ENCODE measurements around the gene PLOD3.
A peak's percentile ranks its signal among the peaks of the same experiment; 100 is the strongest.

The PLOD3 gene

GRCh38 chr7:101237206-101238067, 20.1 kb upstream of the PLOD3 start, which contains the start of gene CLDN15:
Gene CLDN15, minus strand, starts transcription at chr7:101237802. Its CDS starts 221 bp downstream, at chr7:101237581.
- Histone ChIP-seq H3K9me3 (ENCODE audit: control insufficient read depth, insufficient read depth, low read depth, low read length) (no peaks in the 10 kb centered on the region), H3K9ac (ENCODE audit: low read length) (no peak within 1 kb of the TSS), H3K36me3 (ENCODE audit: control insufficient read depth, insufficient read depth, low read length) (peaks cover 36% of the 10 kb centered on the region), H3K4me1 (ENCODE audit: control insufficient read depth, insufficient read depth, low read length) (peaks cover 26% of the 10 kb centered on the region), H3K27me3 (ENCODE audit: control insufficient read depth, insufficient read depth, low read length) (no peaks in the 10 kb centered on the region), H3K27ac (ENCODE audit: low read depth, low read length) (no peak within 1 kb of the TSS), H3K4me3 (ENCODE audit: low read depth, low read length) (no peak within 1 kb of the TSS)

GRCh38 chr7:101236292-101236835, 19.0 kb upstream of the PLOD3 start:
- H3K27ac ChIP-seq (ENCODE audit: low read depth, low read length) = no peak overlapping the region
- H3K9me3 ChIP-seq (ENCODE audit: control insufficient read depth, insufficient read depth, low read depth, low read length) = no peaks in the 10 kb centered on the region
- no peaks in the 10 kb centered on the region for H3K27me3 ChIP-seq (ENCODE audit: control insufficient read depth, insufficient read depth, low read length)
- no peak overlapping the region for H3K4me3 ChIP-seq (ENCODE audit: low read depth, low read length)
- no peak overlapping the region for H3K9ac ChIP-seq (ENCODE audit: low read length)
- peaks cover 36% of the 10 kb centered on the region for H3K36me3 ChIP-seq (ENCODE audit: control insufficient read depth, insufficient read depth, low read length)
- H3K4me1 ChIP-seq (ENCODE audit: control insufficient read depth, insufficient read depth, low read length) = peaks cover 33% of the 10 kb centered on the region

- H3K27me3 ChIP-seq (ENCODE audit: control insufficient read depth, insufficient read depth, low read length) = no peaks in the 10 kb centered on the region
- H3K36me3 ChIP-seq (ENCODE audit: control insufficient read depth, insufficient read depth, low read length) = peaks cover 30% of the 10 kb centered on the region
- no peak overlapping the region for H3K4me3 ChIP-seq (ENCODE audit: low read depth, low read length)
- no peaks in the 10 kb centered on the region for H3K9me3 ChIP-seq (ENCODE audit: control insufficient read depth, insufficient read depth, low read depth, low read length)
- H3K27ac ChIP-seq (ENCODE audit: low read depth, low read length) = no peak overlapping the region
- peaks cover 33% of the 10 kb centered on the region for H3K4me1 ChIP-seq (ENCODE audit: control insufficient read depth, insufficient read depth, low read length)
- no peak overlapping the region for H3K9ac ChIP-seq (ENCODE audit: low read length)
Measured at GRCh38 chr7:101235522-101235921, 18.1 kb upstream of the PLOD3 start.

DNA sequence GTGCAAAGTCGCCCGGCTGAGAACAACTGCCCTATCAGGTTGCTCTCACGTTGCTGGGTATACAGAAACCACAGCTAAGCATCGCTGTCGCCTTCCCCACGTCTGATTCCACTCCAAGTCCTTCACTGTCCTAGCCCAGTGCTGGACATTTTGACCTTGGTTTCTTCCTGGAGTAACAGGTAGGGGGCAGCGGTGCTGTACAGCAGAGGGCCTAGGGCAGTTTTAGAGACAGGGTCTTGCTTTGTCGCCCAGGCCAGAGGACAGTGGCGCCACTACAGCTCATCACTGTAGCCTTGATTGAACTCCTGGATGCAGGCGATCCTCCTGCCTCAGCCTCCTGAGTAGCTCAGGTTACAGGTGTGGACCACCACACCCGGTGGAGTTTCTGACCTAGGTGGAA, 17.7 kb upstream of the PLOD3 start:
- Histone ChIP-seq H3K9ac (ENCODE audit: low read length) (no peak overlapping the region), H3K27me3 (ENCODE audit: control insufficient read depth, insufficient read depth, low read length) (no peaks in the 10 kb centered on the region), H3K27ac (ENCODE audit: low read depth, low read length) (no peak overlapping the region), H3K9me3 (ENCODE audit: control insufficient read depth, insufficient read depth, low read depth, low read length) (no peaks in the 10 kb centered on the region), H3K36me3 (ENCODE audit: control insufficient read depth, insufficient read depth, low read length) (peaks cover 25% of the 10 kb centered on the region), H3K4me3 (ENCODE audit: low read depth, low read length) (no peak overlapping the region), H3K4me1 (ENCODE audit: control insufficient read depth, insufficient read depth, low read length) (peaks cover 33% of the 10 kb centered on the region)

- no peak overlapping the region for H3K4me3 ChIP-seq (ENCODE audit: low read depth, low read length)
- H3K9me3 ChIP-seq (ENCODE audit: control insufficient read depth, insufficient read depth, low read depth, low read length) = no peaks in the 10 kb centered on the region
- no peak overlapping the region for H3K27ac ChIP-seq (ENCODE audit: low read depth, low read length)
- peaks cover 33% of the 10 kb centered on the region for H3K4me1 ChIP-seq (ENCODE audit: control insufficient read depth, insufficient read depth, low read length)
- peaks cover 21% of the 10 kb centered on the region for H3K36me3 ChIP-seq (ENCODE audit: control insufficient read depth, insufficient read depth, low read length)
- H3K27me3 ChIP-seq (ENCODE audit: control insufficient read depth, insufficient read depth, low read length) = no peaks in the 10 kb centered on the region
- H3K9ac ChIP-seq (ENCODE audit: low read length) = no peak overlapping the region
Measured at GRCh38 chr7:101234636-101235035, 17.3 kb upstream of the PLOD3 start.

GRCh38 chr7:101233907-101234547, 16.6 kb upstream of the PLOD3 start:
- Histone ChIP-seq H3K9ac (ENCODE audit: low read length) (no peak overlapping the region), H3K36me3 (ENCODE audit: control insufficient read depth, insufficient read depth, low read length) (peaks cover 17% of the 10 kb centered on the region), H3K4me1 (ENCODE audit: control insufficient read depth, insufficient read depth, low read length) (peaks cover 29% of the 10 kb centered on the region)

DNA sequence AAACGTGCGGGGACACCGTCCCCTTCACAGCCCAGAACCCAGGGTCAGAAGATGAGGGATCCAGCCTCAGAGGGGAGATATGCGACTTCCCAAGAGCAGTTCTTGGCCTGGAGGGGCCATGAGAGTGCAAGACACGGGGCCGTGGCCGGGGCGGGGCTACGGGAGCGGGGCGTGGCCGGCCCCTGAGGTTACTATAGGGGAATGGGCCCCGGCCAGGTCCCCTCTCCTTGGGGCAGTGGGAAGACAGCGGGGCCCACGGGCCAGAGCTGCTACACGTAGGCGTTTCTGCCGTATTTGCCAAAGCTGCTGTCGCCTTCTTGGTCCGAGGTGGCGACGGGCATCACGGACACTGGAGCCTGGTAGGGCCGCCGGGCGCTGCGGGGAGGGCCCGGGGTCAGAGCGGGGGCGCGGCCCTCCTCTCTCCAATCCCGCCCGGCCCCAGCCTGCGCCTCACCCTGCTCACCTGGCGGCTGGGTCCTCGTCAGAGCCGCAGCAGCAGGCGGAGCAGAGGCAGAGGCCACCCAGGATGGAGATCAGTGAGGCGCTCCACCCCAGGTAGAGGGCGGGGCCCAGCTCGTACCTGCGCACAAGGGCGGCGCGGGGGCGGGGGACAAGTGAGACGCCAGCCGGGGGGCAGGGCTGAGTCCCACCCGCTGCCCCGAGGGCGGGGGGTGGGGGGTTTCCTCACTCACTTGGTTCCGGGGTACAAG, 14.9 kb upstream of the PLOD3 start:
- Histone ChIP-seq H3K9ac (ENCODE audit: low read length) (peak overlapping the region; percentile 57), H3K27ac (ENCODE audit: low read depth, low read length) (0 out of 2 replicates have a peak overlapping the region, but pooled peaks have one; percentile 40), H3K27me3 (ENCODE audit: control insufficient read depth, insufficient read depth, low read length) (no peaks in the 10 kb centered on the region), H3K9me3 (ENCODE audit: control insufficient read depth, insufficient read depth, low read depth, low read length) (no peaks in the 10 kb centered on the region), H3K4me3 (ENCODE audit: low read depth, low read length) (peak overlapping the region; percentile 82), H3K36me3 (ENCODE audit: control insufficient read depth, insufficient read depth, low read length) (peaks cover 10% of the 10 kb centered on the region), H3K4me1 (ENCODE audit: control insufficient read depth, insufficient read depth, low read length) (peaks cover 15% of the 10 kb centered on the region)

More at GRCh38 chr7:101233907-101234547, 16.6 kb upstream of the PLOD3 start:
- Histone ChIP-seq H3K4me3 (ENCODE audit: low read depth, low read length) (no peak overlapping the region), H3K27me3 (ENCODE audit: control insufficient read depth, insufficient read depth, low read length) (no peaks in the 10 kb centered on the region), H3K9me3 (ENCODE audit: control insufficient read depth, insufficient read depth, low read depth, low read length) (no peaks in the 10 kb centered on the region), H3K27ac (ENCODE audit: low read depth, low read length) (no peak overlapping the region)

DNA sequence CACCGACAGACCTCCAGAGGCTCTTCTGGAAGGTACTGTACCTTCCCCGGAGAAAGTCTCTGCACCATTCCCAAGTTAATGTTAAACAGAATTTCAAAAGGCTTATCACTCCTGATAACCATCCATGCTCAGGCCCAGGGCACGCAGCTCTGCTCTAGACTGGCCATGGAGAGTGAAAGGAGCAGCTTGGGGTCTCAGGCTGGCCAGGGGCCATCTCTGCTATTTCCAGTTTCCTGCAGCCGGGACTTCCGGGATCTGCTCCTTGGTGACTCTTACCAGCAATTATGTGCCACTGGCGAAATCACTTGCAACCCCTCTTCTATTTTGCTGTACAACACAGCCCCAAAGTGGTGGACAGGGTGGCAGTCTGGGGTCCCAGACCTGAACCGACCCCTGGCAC, 14.3 kb upstream of the PLOD3 start:
- Histone ChIP-seq H3K4me1 (ENCODE audit: control insufficient read depth, insufficient read depth, low read length) (peaks cover 14% of the 10 kb centered on the region), H3K4me3 (ENCODE audit: low read depth, low read length) (peak overlapping the region; percentile 82), H3K27me3 (ENCODE audit: control insufficient read depth, insufficient read depth, low read length) (no peaks in the 10 kb centered on the region), H3K36me3 (ENCODE audit: control insufficient read depth, insufficient read depth, low read length) (peaks cover 6% of the 10 kb centered on the region), H3K9ac (ENCODE audit: low read length) (peak overlapping the region; percentile 57), H3K9me3 (ENCODE audit: control insufficient read depth, insufficient read depth, low read depth, low read length) (no peaks in the 10 kb centered on the region), H3K27ac (ENCODE audit: low read depth, low read length) (no peak overlapping the region)

GRCh38 chr7:101226721-101227120, 9.3 kb upstream of the PLOD3 start:
- H3K4me1 ChIP-seq (ENCODE audit: control insufficient read depth, insufficient read depth, low read length) = peaks cover 10% of the 10 kb centered on the region
- no peak overlapping the region for H3K9ac ChIP-seq (ENCODE audit: low read length)
- no peaks in the 10 kb centered on the region for H3K9me3 ChIP-seq (ENCODE audit: control insufficient read depth, insufficient read depth, low read depth, low read length)
- H3K36me3 ChIP-seq (ENCODE audit: control insufficient read depth, insufficient read depth, low read length) = peaks cover 27% of the 10 kb centered on the region
- H3K27ac ChIP-seq (ENCODE audit: low read depth, low read length) = no peak overlapping the region
- no peak overlapping the region for H3K4me3 ChIP-seq (ENCODE audit: low read depth, low read length)
- H3K27me3 ChIP-seq (ENCODE audit: control insufficient read depth, insufficient read depth, low read length) = no peaks in the 10 kb centered on the region

DNA sequence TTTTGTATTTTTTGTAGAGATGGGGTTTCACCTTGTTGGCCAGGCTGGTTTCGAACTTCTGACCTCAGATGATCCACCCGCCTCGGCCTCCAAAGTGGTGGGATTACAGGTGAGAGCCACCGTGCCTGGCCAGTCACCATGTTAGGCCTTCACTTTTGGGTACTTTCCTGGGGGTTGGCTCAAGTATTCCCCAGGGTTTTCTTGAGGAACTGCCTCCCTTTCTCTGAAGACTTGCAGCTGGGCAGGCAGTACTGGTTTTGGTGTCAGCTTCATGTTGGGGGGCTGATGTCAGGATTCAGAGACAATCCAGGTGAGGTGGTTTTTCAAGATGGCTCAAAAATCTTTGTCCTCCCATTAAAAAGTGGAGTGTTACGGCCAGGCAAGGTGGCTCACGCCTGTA, 8.3 kb upstream of the PLOD3 start:
- Histone ChIP-seq H3K4me1 (ENCODE audit: control insufficient read depth, insufficient read depth, low read length) (peaks cover 8% of the 10 kb centered on the region; the same call in 1 of the 2 replicates), H3K36me3 (ENCODE audit: control insufficient read depth, insufficient read depth, low read length) (peaks cover 27% of the 10 kb centered on the region), H3K27ac (ENCODE audit: low read depth, low read length) (no peak overlapping the region), H3K4me3 (ENCODE audit: low read depth, low read length) (no peak overlapping the region), H3K9me3 (ENCODE audit: control insufficient read depth, insufficient read depth, low read depth, low read length) (no peaks in the 10 kb centered on the region), H3K9ac (ENCODE audit: low read length) (no peak overlapping the region), H3K27me3 (ENCODE audit: control insufficient read depth, insufficient read depth, low read length) (no peaks in the 10 kb centered on the region)

Measured in HUES6 (cell line).